Inferior parietal cortex (tissue), 1 donor: ENCODE data around the gene ANK3.
A peak's percentile ranks its signal among the peaks of the same experiment; 100 is the strongest.

Experiments used
- DNase-seq: peaks from one replicate; pipeline ENCODE4 v3.0.0-alpha.2; 2016; ENCODE audit errors: extremely low spot score

Gene ANK3

GRCh38 chr10:60389413-60390025 lies at the start of gene ANK3:
TSS of gene ANK3 (minus strand) at chr10:60389875. CDS start at chr10:60389538, 337 bp downstream.
- peak; percentile 77 for DNase-seq

- peak; percentile 91 for DNase-seq
Measured at GRCh38 chr10:60434418-60435046, 44.9 kb upstream of the ANK3 start.

GRCh38 chr10:60433684-60434083 lies 44.0 kb upstream of the ANK3 start:
- DNase-seq: no peak

- no peak for DNase-seq
Measured at GRCh38 chr10:60430836-60431597, 41.3 kb upstream of the ANK3 start.

GRCh38 chr10:60430017-60430416 lies 40.3 kb upstream of the ANK3 start:
- no peak for DNase-seq

GRCh38 chr10:60429084-60429849 lies 39.6 kb upstream of the ANK3 start:
- DNase-seq: no peak

- no peak for DNase-seq
Measured at GRCh38 chr10:60428387-60428737, 38.7 kb upstream of the ANK3 start.

- no peak for DNase-seq
Measured at GRCh38 chr10:60427709-60428386, 38.2 kb upstream of the ANK3 start.

- DNase-seq: no peak
Measured at GRCh38 chr10:60427148-60427547, 37.5 kb upstream of the ANK3 start.

GRCh38 chr10:60426425-60426824 lies 36.8 kb upstream of the ANK3 start:
- DNase-seq: no peak

GRCh38 chr10:60425392-60426110 lies 35.9 kb upstream of the ANK3 start:
- DNase-seq: no peak

- no peak for DNase-seq
Measured at GRCh38 chr10:60424971-60425370, 35.3 kb upstream of the ANK3 start.

GRCh38 chr10:60423920-60424319 lies 34.2 kb upstream of the ANK3 start:
- no peak for DNase-seq

GRCh38 chr10:60422809-60423208 lies 33.1 kb upstream of the ANK3 start:
- no peak for DNase-seq

GRCh38 chr10:60420991-60421894 lies 31.6 kb upstream of the ANK3 start:
- DNase-seq: no peak

GRCh38 chr10:60419249-60419648 lies 29.6 kb upstream of the ANK3 start:
- no peak for DNase-seq

GRCh38 chr10:60417901-60418300 lies 28.2 kb upstream of the ANK3 start:
- DNase-seq: no peak

- DNase-seq: no peak
Measured at GRCh38 chr10:60417024-60417423, 27.3 kb upstream of the ANK3 start.

GRCh38 chr10:60414877-60415585 lies 25.4 kb upstream of the ANK3 start:
- no peak for DNase-seq
